ENCODE measurements around the gene PSEN1.

DNA sequence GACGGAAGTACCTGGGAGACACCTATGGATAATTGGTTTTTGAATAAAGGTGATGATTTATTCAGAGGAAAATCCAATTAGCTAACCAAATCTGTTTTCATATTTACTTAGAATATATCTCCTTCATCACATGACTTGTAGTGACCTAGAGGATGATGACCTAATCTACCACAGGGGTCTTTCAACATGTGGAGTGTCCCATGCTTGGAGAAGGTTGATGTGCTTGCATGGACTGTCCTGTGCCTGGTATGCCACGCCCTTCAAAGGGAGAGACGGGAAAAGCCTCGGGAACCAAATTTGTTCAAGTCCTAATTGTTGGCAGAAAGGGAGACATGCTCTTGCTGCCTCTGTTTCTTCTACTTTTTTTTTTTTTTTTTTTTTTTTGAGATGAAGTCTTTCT is 89.2 kb downstream of the PSEN1 start:
- no peak for TF ChIP-seq POLR2A (IDR thresholded peaks at IDR 0.05)
- TF ChIP-seq CTCF (IDR thresholded peaks at IDR 0.05 in 4 of 5, conservative IDR thresholded peaks at IDR 0.05 in 1 of 5), result no peak
